Non-pigmented ciliary epithelial cell (primary cell): ENCODE results near the gene ISLR.
"Not testable (repeated sequence)": the region's sequence is repeated elsewhere in the genome, so short reads cannot be mapped to it uniquely, and the experiment has no call there.

Experiments
- DNase-seq: peaks from one replicate; pipeline ENCODE4 v3.0.0-alpha.2; 2010; ENCODE audit warnings: low read depth

The ISLR gene

DNA sequence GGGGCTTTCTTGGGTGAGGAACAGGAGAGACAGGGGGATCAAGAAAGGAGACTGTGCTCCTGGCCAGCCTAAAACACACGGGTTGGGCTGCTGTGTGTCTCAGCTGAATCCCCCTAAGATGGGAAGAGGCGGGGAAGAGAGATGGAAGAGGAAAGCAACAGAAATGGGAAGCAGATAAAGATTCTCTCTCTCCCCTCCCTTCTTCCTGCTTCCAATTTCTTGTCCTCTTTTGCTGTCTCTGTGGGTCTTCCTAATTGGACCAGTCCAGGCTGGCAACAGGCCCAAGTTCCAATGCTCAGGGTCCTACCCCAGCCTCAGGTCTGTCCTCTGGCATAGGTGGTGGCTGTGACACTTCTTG is 36.0 kb upstream of the ISLR start:
- no peak for DNase-seq

DNA sequence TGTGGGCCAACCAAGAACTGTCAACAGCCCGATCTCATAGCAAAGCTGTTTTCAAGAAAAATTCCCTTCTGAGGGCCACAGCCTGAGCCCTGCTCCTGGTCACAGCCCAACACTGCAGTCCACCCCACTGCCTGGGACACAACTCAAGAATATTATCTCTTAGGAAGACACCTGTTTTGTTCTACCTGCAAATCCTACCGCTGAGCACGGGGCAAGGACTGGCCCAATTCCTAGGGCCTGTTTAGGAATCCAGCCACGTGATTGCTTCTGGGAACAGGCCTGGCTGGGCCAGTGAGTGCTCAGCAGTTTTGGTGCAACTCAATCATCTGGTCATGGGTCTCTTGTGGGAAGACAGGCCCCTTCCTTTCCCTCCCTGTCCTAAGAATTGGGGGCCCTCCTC is 34.9 kb upstream of the ISLR start:
- no peak for DNase-seq

DNA sequence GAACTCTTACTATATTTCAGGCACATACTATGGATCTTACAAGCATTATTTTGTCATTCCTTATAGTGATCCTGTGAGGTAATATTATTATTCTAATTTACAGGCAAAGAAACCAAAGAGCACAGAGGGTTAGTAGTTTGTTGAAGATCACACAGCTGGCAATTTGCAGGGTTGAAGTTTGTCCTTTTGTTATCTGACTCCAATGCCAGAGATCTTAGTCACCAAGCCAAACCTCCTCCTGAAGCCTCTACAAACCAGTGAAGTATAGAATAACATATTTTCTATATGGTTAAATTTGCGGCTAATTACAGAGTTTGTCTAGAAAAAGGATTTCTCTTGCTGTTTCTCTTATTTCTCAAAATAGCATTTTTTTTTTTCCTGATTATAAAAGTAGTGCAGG is 31.9 kb upstream of the ISLR start:
- DNase-seq: peak; percentile 17

DNA sequence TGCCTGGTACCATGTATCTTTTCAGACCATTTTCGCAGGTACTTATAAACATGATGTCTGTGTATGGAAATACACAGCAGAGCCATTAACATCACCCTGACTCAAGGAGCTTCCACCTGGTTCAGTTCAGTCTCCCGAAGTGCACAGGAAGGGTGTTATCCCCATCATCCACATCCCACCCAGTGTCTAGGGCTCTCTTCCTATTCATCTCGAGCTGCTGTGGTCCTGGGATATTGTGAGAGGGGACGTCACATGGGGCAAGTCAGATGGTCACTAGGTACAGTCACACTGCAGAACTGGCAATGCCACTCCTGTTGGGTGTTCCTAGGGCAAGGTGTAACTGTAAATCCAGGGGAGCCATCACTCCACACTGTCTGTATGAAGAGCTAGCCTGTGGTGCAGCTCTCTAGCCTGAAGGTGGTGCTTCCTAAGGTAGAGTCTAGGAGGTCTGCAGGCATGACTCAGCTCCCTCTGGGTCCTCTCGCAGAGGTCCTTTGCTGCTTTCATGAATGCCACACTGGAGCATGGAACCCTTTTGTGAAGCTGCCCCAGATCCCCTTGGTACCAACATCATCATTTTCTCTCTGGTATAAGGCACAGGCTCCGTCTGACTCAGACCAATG is 29.2 kb upstream of the ISLR start:
- no peak for DNase-seq

DNA sequence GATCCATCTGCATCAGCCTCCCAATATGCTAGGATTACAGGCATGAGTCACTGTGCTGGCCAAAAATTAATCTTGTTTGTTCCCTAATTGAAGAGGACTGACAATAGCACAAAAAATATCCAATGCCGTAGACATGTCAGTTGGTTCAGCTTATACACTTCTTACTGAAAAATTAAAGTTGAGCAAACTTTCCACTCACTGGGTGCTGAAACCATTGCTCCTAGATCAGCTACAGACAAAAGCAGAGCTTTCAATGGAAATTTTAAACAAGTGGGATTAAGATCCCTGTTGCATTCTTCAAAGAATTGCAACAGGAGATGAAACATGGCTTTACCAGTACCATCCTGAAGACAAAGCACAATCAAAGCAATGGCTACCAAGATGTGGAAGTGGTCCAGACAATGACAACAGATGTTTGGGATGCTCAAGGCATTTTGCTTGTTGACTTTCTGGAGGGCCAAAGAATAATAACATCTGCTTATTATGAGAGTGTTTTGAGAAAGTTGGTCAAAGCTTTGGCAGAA is 27.2 kb upstream of the ISLR start:
- no peak for DNase-seq

DNA sequence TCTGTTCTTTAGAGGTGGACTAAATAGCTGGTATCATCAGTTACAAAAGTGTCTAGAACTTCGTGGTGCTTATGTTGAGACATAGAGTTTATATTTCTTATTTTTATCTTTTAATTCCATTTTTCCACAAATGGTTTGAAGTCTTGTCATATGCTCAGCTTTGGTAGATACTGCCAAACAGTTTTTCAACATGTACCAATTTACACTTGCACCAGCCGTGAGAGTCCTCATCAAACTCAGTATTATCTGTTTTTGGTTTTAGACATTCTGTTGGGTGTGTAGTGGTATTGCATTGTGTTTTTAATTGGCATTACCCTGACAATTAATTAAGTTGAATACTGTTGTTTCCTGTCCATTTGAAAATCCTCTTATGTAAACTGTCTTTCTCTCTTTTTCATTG is 26.5 kb upstream of the ISLR start:
- no peak for DNase-seq

DNA sequence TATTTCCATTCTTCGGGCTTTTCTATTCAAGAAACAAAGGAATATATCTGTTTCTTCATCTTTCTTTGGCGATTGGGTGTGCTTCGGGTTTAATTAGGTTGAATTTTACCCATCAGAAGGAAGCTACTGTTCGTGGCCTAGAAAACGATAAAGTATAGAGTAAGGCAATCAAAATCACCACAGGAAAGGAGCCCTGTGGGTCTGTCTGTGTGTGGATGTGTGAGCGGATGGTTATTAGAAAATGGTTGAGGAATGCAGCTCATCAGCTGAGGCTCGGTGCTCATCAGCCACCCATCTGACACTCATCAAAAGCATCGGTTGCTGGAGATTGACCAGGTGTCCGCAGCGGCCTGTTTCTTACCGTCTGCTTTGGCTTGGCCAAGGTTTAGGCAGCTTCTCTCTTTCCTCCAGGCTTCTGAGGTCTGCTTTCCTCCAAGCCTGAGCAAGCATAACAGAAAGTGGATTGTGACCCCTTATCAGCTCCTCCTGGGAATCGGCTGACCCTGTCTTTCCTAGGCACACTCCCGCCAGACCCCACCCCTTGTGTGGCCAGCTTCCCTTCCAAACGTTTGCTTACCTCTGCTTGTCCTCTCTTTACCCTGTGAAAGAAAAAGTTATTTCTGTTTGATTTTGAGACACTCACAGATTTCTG is 17.6 kb upstream of the ISLR start:
- no peak for DNase-seq

DNA sequence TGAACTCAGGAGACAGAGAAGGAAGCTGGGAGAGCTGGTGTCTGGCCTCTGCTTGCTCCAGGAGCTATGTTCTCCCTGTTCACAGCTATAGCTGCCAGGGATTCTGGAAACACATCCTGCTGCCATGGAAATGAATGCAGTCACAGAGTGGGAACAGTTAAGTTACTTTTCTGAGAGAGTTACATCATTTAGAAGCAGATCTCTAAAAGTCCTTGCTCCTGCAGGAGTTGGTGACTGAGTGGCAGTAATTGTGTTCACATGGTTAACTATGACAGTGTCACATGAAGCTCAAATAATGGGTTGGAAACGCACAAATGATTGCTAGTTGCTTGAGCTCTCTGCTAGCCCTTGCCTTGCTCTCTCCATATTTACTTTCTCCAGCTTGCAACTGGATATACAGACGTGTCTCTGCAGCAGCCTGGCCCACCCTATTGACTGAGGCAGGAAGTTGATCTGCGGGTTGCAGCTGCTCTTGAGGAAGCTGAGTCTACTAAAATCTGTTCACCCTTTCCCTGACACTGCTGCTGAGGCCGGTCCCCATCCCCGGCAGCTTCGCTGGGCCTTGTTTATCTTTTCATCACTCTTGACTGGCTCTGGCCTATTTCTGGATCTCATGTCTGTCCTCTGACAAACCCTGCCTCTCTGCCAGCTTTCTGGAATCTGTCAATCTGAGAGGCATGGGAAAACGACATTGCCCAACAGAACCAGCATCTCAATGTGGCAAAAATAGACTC is 16.7 kb upstream of the ISLR start:
- DNase-seq: no peak

DNA sequence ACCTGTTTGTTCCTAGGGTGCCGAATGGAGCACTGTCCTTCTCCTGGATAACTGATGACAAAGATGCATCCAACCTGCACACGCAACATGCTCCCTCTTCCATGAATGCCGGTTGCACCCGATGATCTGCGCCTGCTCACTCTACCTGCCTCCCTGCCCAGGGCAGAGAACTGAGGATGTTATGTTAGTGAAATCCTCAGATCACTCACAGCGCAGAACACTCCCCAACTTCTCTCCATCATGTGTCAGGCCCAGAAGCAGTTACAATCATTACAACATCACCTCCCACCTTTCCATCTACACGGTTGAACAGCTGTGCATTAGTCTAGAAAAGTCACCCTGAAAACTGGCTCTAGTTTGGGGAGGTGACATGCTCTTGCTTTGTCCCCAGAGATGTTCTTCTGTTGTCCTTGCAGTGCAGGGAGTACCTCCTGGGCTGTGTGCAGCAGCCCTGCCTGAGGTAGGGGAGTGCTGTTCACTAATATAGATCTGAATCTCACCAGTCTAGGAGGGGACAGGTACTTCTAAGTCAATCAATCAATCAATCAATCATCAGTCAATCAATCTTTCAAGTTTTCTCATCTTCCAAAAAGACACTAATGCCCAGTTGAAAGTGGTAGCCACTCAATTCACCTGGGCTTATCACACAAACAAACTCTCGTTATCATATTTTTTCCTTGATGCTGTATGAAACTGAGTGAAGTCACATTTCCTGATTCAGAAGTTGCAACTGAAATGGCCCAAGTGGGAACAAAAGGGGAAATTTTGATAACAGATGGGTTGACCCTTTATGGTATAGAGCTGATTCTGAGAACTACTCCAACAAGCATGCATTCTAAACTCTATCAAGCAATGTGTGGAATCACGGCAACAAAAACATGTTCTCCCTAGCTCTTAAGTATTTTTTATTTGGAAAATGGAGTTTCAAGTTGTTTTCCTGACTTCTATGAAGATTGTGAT is 15.4 kb upstream of the ISLR start:
- DNase-seq: no peak

DNA sequence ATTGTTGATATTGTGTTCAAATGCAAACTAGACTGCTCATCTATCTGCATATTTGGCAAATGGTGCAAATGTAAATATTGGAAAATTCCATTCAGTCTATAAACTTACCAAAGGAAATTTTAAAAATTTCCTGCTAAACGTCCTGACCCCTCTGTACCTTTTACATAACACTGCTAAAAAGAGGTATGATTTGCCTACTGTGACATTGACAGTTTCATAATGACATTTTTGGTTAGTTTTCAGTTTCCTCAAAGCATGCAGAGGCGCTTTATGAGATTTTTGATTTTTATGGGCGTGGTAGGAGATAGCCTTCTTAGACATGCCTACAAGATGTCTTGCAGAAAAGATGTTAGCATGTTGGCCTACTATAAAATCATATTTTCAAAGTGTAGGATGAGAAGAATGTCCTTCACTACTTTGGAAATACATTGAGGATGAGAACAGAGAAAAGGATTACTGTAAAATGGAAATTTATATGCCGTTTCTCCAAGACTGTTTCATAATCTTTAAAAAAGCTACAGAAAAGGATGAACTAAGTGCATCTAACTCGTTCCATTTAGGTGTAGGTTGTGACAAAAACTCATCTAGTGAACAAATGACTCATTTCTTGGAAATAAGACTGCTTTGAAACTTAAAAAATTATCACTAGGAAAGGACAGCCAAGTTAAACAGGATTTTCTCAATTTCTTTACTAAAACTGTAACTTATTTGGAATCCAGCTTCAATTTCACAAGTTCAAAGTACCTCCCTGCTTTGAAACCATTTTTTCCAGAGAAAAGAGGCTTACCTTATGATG is 14.5 kb upstream of the ISLR start:
- no peak for DNase-seq

DNA sequence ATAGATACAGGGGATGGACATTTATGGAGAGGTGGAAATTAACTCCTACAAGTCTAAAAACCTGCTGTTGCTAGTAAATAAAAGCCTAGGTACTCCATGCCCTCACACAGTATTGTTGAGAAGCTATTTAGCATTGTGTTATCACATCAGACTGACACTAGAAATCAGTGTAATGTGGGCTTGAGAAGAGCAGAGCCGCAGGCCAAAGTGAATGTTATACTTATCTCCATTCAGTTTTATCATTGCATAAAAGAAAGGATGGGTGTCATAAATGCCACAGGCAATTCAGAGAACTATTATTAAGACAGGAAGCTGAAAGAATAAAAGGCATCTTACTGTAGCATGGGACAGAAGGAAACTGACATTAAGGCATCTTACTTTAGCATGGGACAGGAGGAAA is 13.7 kb upstream of the ISLR start:
- DNase-seq: no peak

DNA sequence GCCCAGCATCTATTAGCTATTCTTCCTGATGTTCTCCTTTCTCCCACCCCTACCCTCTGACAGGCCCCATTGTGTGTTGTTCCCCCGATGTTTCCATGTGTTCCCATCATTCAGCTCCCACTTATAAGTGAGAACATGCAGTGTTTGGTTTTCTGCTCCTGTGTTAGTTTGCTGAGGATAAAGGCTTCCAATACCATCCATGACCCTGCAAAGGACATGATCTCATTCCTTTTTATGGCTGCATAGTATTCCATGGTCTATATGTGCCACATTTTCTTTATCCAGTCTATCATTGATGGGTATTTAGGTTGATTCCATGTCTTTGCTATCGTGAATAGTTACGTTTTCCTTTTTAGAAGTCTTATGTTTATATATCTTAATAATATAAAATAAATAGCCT is 13.1 kb upstream of the ISLR start:
- not testable (repeated sequence) for DNase-seq

DNA sequence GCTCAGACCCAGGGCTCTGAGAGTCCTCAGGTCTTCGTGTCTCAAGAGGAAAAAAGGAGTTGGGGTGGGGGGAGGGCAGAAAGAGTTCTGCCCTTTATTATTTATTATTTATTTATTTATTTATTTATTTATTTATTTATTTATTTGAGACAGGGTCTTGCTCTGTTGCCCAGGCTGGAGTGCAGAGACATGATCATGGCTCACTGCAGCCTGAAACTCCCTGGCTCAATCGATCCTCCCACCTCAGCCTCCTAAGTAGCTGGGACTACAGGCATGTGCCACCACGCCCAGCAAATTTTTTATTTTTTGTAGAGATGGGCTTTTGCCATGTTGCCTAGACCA is 11.3 kb upstream of the ISLR start:
- DNase-seq: not testable (repeated sequence)

DNA sequence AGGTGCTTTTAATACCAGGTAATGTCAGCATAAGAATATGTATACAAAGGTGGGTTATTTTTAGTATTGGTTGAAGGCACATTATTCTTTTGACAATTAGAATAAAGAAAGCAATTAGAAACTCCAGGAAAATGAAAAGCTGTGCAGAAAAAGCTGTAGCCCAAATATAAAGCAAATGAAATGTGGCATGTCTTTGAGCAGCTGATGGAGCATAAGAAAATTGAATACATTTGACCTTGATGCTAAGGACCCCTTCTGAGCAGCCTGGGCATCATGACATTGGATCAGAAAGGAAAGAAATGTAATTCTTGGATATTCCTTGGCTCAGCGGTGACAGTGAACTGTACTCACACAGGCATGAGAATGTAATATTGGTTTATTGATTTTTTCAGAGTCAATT is 8.0 kb upstream of the ISLR start:
- no peak for DNase-seq

DNA sequence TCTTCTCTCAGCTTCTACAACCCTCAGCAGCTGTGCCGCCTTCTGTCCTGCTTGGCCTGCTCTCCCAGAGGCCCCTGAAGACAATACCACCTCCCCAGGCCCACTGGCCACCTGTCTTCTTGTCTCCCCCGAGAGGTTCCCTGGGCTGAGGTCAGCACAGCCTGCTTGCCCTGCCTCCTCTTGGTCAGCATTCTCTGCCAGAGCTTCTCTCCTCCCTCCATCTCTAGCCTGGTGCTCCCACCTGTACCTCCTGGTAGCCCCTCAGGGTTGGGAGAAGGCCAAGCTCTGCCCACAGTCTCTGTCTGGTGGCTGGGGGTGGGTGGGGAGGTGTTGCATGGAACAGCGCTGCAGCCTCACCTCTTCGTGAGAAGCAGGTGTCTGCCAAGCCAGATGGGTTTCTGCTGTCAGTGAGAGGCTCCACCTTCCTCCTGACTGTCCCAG is 5.6 kb upstream of the ISLR start:
- DNase-seq: no peak

DNA sequence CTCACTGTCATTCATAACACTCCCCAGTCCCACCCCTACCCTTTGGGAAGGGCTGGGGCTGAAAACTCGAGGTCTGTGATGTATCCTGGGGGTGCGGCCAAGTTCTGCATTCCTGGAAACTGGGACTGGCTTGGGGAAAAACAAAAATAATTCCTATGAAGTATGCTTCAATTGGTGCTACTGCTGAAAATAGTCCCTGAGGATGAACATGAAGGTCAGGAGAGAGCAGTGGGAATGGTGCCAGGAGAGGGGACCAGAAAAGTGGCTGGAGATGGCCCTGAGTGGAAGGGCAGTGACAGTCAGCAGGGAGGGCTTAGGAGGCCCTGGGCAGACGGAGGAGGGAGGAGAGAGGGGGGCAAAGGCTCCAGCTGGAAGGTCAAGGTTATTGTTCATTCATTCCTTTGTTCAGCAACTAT is 4.8 kb upstream of the ISLR start:
- DNase-seq: no peak

DNA sequence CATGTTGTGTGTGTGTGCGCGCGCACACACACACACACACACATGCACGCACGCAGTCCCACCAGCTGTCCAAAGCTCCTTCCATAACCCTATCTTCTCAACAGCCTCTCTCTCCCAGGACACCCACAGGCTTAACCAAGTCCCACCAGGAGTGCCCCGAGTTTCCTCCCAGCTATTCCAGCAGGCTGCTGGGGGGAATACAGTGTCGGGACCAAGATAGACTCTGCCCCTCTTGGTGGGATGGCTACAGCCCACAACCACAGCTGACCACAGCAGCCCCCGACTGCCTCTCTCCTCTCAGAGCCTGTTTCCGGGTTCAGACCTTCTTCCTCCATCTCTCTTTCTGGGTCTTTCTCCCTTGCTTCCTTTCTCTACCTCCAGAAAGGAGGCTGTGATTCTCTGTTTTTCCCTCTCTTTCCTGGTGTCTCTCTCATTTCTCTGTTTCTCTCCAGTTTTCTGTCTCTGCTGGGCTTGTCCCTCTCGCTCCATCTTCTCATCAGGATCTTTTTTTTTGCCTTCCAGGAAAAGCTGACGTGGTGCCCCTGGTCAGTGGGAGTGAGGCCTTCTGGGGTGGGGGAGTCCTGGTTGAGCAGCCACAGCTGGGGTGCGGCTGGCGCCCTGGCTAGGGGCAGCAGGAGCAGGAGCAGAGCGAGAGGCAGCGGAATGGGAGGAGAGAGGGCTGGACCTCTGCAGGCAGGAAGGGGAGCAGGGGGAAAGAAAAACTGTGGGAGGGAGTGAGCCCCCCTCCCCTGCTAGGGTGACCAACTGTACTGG is 3.3 kb upstream of the ISLR start:
- DNase-seq: no peak

DNA sequence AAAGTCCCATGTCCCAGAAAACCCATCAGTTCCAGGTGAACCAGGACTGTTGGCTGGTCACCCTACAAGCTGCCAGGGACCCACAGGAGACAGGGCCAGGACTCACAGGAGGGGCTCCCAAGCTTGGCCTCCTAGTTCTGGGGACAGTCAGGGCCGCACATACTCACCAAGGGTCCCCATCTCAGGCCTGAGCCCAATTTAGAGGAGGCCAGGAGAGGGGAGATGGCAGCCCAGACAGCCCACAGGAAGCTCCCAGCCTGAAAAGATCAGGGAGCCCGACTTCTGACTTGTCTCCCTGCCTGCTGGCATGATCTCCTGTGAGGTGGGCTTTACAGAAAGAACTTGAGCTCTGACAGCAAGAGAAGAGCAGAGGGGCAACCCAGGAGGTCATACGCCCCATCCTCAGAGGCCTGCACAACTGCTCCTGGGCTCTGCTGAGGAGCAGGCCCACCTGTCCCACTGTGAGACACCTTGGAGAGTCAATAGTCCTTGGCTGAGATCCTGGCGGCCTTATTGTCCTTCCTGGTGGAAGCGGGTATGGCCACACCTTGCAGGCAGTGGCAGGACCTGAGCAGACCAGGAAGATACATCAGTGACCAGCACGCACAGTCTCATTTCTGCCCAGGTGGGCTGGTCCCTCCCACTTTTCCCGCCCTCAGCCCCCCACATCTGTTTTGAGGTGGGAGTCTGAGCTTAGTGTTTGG is 2.5 kb upstream of the ISLR start:
- no peak for DNase-seq

DNA sequence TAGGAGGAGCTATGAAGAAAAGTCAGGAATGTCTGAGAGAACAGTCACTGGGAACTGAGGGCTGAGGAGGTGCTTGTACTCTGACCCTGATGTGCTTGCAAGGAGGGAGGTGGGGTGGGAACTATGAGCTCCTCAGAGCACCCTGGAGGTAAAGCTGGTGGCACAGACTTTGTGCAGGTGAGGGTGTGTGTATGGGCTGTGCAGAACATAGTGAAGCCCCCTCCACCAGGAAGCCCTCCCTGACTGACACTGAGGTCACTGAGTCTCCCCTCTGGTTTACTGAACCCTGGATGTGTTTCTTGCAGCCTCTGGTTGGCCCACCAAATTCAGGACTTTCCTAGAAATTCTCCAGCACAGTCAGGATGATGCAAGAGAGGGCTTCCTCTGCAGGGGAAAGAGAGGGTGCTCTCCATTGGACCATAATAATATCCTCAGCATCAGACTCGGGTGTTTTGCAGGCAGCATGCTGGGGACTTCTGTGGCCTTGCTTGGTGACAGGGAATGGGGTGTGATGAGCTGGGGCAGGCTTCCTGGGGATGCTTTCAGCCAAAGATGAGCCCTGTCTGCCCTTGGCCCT is 1.5 kb upstream of the ISLR start:
- no peak for DNase-seq
